ENCODE measurements around the gene PSTPIP1. TPM values are rescaled to one million over a fixed set of nuclear protein-coding genes. Genes with fewer than 3 reads are reported as not detected.

The PSTPIP1 gene
- total and polyA plus RNA-seq, 2 of the 13 experiments (the other 11 are each of a cell fraction or from before 2014, with no cell fraction given), result 4.4 to 8.7 TPM

DNA sequence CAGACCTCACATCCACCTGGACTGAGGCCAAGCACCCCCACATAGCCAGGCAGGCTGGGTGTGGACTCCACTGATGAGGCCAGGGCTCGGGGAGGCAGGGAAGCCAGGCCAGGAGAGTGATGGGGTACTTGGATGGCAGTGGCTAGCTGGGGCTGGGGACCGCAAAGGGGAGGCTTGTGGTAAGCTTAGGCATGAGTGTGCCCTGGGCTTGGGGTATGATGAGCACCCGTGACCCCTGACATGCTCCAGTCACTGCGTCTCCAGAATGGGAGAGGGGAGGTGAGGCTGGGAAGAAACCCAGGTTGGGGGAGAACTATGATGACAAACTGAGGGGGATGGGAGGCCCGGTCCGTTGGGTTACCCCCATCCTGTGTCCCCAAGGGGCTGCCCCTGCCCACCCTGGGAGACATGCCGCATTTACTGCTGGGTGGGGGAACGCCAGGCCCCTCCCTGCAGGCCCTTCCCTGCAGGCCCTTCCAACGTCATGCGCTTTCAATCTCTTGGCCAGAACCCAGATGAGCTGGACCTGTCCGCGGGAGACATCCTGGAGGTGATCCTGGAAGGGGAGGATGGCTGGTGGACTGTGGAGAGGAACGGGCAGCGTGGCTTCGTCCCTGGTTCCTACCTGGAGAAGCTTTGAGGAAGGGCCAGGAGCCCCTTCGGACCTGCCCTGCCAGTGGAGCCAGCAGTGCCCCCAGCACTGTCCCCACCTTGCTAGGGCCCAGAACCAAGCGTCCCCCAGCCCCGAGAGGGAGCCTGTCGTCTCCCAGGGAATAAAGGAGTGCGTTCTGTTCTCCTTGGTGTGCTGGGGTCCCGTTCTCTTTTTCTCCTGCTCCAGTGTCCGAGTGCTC lies 41.8 kb downstream of the PSTPIP1 start:
- Histone ChIP-seq H3K36me3 (replicated peaks in 1 of 2; ENCODE audit: control insufficient read depth in 1 of 2, insufficient read depth in 2 of 2, low read length in 2 of 2) (peaks cover 0 to 6% of the 10 kb centered on the region in 2 experiments; a peak in 2 of 5 replicates), H4K20me1 (ENCODE audit: insufficient read depth, low read length) (no peaks in the 10 kb centered on the region), H3K4me2 (ENCODE audit: low read depth, low read length) (no peak overlapping the region), H3K9ac (ENCODE audit: insufficient read depth, low read depth, low read length) (no peak overlapping the region), H3K4me3 (replicated peaks in 1 of 3; ENCODE audit: insufficient read depth in 1 of 3, low read depth in 2 of 3, low read length in 3 of 3) (no peak overlapping the region), H3K27me3 (ENCODE audit: control insufficient read depth in 1 of 2, insufficient read depth in 2 of 2, low read length in 2 of 2) (no peaks in the 10 kb centered on the region), H3K4me1 (ENCODE audit: insufficient read depth, low read length) (peaks cover 19% of the 10 kb centered on the region), H2AFZ (ENCODE audit: low read length) (no peak overlapping the region), H3K79me2 (ENCODE audit: insufficient read depth, low read length) (no peaks in the 10 kb centered on the region), H3K9me3 (ENCODE audit: low read length) (no peaks in the 10 kb centered on the region), H3K27ac (ENCODE audit: extremely low read length, insufficient read depth, low read length) (no peak overlapping the region)
- FAIRE-seq (no peak), ATAC-seq (no peak), DNase-seq (ENCODE audit: low spot score) (no peak)
- 94% methylated on average over 19 of the region's 22 CpGs for WGBS (ENCODE audit: low lambda C conversion rate)
- in situ Hi-C loops (cut with HindIII; ENCODE audit: extremely low pct_ligation_motif_present, low pct_unique_long_range_greater_than_20kb), result loop anchor here (10.0 kb wide), 1 partner anchor 132 kb away; the partner anchor contains the start of gene SCAPER
- peak; percentile 54 for TF ChIP-seq AGO2 (optimal IDR thresholded peaks at IDR 0.05; ENCODE audit: low read depth, low read length)
- TF ChIP-seq ZNF264 (CRISPR knock-in tag; IDR thresholded peaks at IDR 0.05), result no peak
- no TSS peak for BruUV-seq (replicated peaks)
- intact Hi-C loops (cut with micrococcal nuclease; ENCODE audit: unreplicated experiment), result no loop called here
- CTCF ChIA-PET (ENCODE audit: low intra/inter-chr PET ratio, low total read pairs), result no interaction called here
- POLR2A ChIA-PET, result no interaction called here

DNA sequence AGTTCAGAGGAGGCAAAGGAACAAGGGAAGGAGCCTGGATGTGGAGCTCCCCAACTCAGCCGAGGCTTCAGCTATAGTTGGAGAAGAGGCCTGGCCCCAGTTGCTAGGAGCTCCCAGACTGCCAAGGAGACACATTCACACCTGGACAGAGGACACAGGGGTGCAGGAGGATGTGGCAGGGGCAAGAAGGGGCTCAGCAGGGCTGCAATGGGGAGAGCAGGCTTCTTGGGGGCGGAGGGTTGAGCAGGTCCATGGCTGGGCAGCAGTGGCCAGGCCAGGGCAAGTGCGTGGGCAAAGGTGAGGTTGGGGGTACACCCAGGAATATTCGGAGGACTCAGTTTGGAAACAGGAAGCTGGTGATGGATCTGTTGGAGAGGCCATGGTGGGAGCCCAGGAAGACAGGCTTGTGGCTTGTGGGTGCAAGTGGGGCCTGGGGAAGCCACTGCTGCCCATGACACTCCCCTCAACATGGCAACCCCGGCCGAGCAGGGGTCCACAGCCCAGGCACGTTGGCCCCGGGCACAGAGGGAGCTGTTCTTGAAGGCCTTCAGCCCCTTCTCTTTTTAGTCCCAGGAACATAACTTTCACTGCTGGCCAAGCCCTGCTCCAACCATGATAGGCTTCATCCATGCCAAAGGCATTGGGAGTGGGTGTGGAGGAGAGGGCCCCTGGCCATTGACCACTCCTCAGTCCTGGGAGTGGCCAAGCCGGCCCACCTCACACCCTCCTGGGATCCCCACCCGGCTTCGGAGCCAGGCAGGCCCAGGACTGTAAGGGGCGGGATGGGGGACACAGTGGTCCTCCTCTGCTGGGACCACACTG lies 42.7 kb downstream of the PSTPIP1 start:
- ATAC-seq, result no peak
- no TSS peak for BruUV-seq (replicated peaks)
- intact Hi-C loops (cut with micrococcal nuclease; ENCODE audit: unreplicated experiment) (no loop called here), in situ Hi-C loops (cut with HindIII; ENCODE audit: extremely low pct_ligation_motif_present, low pct_unique_long_range_greater_than_20kb) (loop anchor here (10.0 kb wide), 1 partner anchor 133 kb away; the partner anchor contains the start of gene SCAPER)
- H3K36me3 ChIP-seq (replicated peaks in 1 of 2; ENCODE audit: control insufficient read depth in 1 of 2, insufficient read depth in 2 of 2, low read length in 2 of 2), result peaks cover 0 to 6% of the 10 kb centered on the region in 2 experiments; a peak in 2 of 5 replicates
- TF ChIP-seq RXRA (CRISPR knock-in tag; IDR thresholded peaks at IDR 0.05), result peak; percentile 13; the same call in 1 of the 2 replicates
- TF ChIP-seq ARNT2 (CRISPR knock-in tag; IDR thresholded peaks at IDR 0.05; ENCODE audit: low read depth), result no peak
- no peaks in the 10 kb centered on the region for H3K9me3 ChIP-seq (ENCODE audit: low read length)
- 100% methylated on average over 12 of the region's 12 CpGs for WGBS (ENCODE audit: low lambda C conversion rate)
- no peak overlapping the region for H3K4me2 ChIP-seq (ENCODE audit: low read depth, low read length)
- H4K20me1 ChIP-seq (ENCODE audit: insufficient read depth, low read length), result no peaks in the 10 kb centered on the region
- CTCF ChIA-PET (ENCODE audit: low intra/inter-chr PET ratio, low total read pairs), result no interaction called here
- H3K4me1 ChIP-seq (ENCODE audit: insufficient read depth, low read length), result peaks cover 15% of the 10 kb centered on the region
- FAIRE-seq, result no peak
- H3K4me3 ChIP-seq (replicated peaks in 1 of 3; ENCODE audit: insufficient read depth in 1 of 3, low read depth in 2 of 3, low read length in 3 of 3), result no peak overlapping the region
- no peaks in the 10 kb centered on the region for H3K79me2 ChIP-seq (ENCODE audit: insufficient read depth, low read length)
- no peak overlapping the region for H3K9ac ChIP-seq (ENCODE audit: insufficient read depth, low read depth, low read length)
- DNase-seq (ENCODE audit: low spot score), result no peak
- no peak overlapping the region for H2AFZ ChIP-seq (ENCODE audit: low read length)
- POLR2A ChIA-PET, result no interaction called here
- H3K27ac ChIP-seq (ENCODE audit: extremely low read length, insufficient read depth, low read length), result no peak overlapping the region
- no peaks in the 10 kb centered on the region for H3K27me3 ChIP-seq (ENCODE audit: control insufficient read depth in 1 of 2, insufficient read depth in 2 of 2, low read length in 2 of 2)

Data from HepG2 (cell line).